Measurements from ENCODE around the gene AADAC. TPM values are rescaled to one million over a fixed set of nuclear protein-coding genes. Genes with fewer than 3 reads are reported as not detected.

The AADAC gene
- polyA plus RNA-seq, 1 donor (not counting 4 experiments of a cell fraction or from before 2014, with no cell fraction given) = 0.28 TPM

- no peaks in the 10 kb centered on the region for H3K4me1 ChIP-seq (ENCODE audit: control insufficient read depth, extremely low read depth, insufficient read depth, low read length)
- H3K27me3 ChIP-seq (ENCODE audit: control insufficient read depth, extremely low read depth, insufficient read depth, low read length) = no peaks in the 10 kb centered on the region
- no peak overlapping the region for H3K27ac ChIP-seq (ENCODE audit: control insufficient read depth, insufficient read depth, low read length)
- no peak for DNase-seq (ENCODE audit: low read depth, low spot score)
- H4K20me1 ChIP-seq (ENCODE audit: control insufficient read depth, extremely low read depth, insufficient read depth, low read length) = no peaks in the 10 kb centered on the region
- H3K4me2 ChIP-seq (ENCODE audit: control insufficient read depth, extremely low read depth, insufficient read depth, low read depth, low read length) = no peak overlapping the region
- H3K79me2 ChIP-seq (ENCODE audit: control insufficient read depth, insufficient read depth, low read length) = no peaks in the 10 kb centered on the region
- H3K9me1 ChIP-seq (ENCODE audit: control insufficient read depth, extremely low read depth, insufficient read depth, low read length) = no peaks in the 10 kb centered on the region
- TF ChIP-seq EZH2 (IDR thresholded peaks at IDR 0.05; ENCODE audit: low read length) (no peak), CTCF (optimal IDR thresholded peaks at IDR 0.05 in 1 of 3, IDR thresholded peaks at IDR 0.05 in 1 of 3, conservative IDR thresholded peaks at IDR 0.05 in 1 of 3; ENCODE audit: extremely low read depth in 1 of 3, insufficient read depth in 2 of 3, low read length in 3 of 3) (no peak)
- no peaks in the 10 kb centered on the region for H3K36me3 ChIP-seq (ENCODE audit: control insufficient read depth in 2 of 2, extremely low read depth in 1 of 2, insufficient read depth in 2 of 2, low read length in 2 of 2)
- dilution Hi-C loops (cut with MboI; ENCODE audit: extremely low pct_ligation_motif_present, low sequenced_read_pairs) = no loop called here
- no peak for FAIRE-seq
- H3K9ac ChIP-seq (ENCODE audit: control insufficient read depth, extremely low read depth, insufficient read depth, low read length) = no peak overlapping the region
- H2AFZ ChIP-seq (ENCODE audit: control insufficient read depth, low read length) = no peak overlapping the region
- no peak overlapping the region for H3K4me3 ChIP-seq (ENCODE audit: control insufficient read depth in 2 of 3, extremely low read depth in 1 of 3, insufficient read depth in 2 of 3, low read depth in 1 of 3, low read length in 3 of 3)
- no peaks in the 10 kb centered on the region for H3K9me3 ChIP-seq (ENCODE audit: control insufficient read depth, low read depth, low read length)
These were observed 26.3 kb upstream of the AADAC start for GRCh38 chr3:151787626-151788025.

- DNase-seq (ENCODE audit: low read depth, low spot score) = no peak
- no peak for FAIRE-seq
- Histone ChIP-seq H2AFZ (ENCODE audit: control insufficient read depth, low read length) (no peak overlapping the region), H3K4me2 (ENCODE audit: control insufficient read depth, extremely low read depth, insufficient read depth, low read depth, low read length) (no peak overlapping the region), H3K79me2 (ENCODE audit: control insufficient read depth, insufficient read depth, low read length) (no peaks in the 10 kb centered on the region), H3K9me1 (ENCODE audit: control insufficient read depth, extremely low read depth, insufficient read depth, low read length) (no peaks in the 10 kb centered on the region), H3K27ac (ENCODE audit: control insufficient read depth, insufficient read depth, low read length) (no peak overlapping the region), H3K9ac (ENCODE audit: control insufficient read depth, extremely low read depth, insufficient read depth, low read length) (no peak overlapping the region), H3K27me3 (ENCODE audit: control insufficient read depth, extremely low read depth, insufficient read depth, low read length) (no peaks in the 10 kb centered on the region), H3K4me1 (ENCODE audit: control insufficient read depth, extremely low read depth, insufficient read depth, low read length) (no peaks in the 10 kb centered on the region), H3K4me3 (ENCODE audit: control insufficient read depth in 2 of 3, extremely low read depth in 1 of 3, insufficient read depth in 2 of 3, low read depth in 1 of 3, low read length in 3 of 3) (no peak overlapping the region), H3K9me3 (ENCODE audit: control insufficient read depth, low read depth, low read length) (no peaks in the 10 kb centered on the region), H4K20me1 (ENCODE audit: control insufficient read depth, extremely low read depth, insufficient read depth, low read length) (no peaks in the 10 kb centered on the region), H3K36me3 (ENCODE audit: control insufficient read depth in 2 of 2, extremely low read depth in 1 of 2, insufficient read depth in 2 of 2, low read length in 2 of 2) (no peaks in the 10 kb centered on the region)
- TF ChIP-seq CTCF (optimal IDR thresholded peaks at IDR 0.05 in 1 of 3, IDR thresholded peaks at IDR 0.05 in 1 of 3, conservative IDR thresholded peaks at IDR 0.05 in 1 of 3; ENCODE audit: extremely low read depth in 1 of 3, insufficient read depth in 2 of 3, low read length in 3 of 3) (no peak), EZH2 (IDR thresholded peaks at IDR 0.05; ENCODE audit: low read length) (no peak)
- dilution Hi-C loops (cut with MboI; ENCODE audit: extremely low pct_ligation_motif_present, low sequenced_read_pairs) = no loop called here
These were observed 25.5 kb upstream of the AADAC start for GRCh38 chr3:151788401-151788800.

Measured in keratinocyte (primary cell).